EH (cell line): ENCODE data around the gene CAMTA1.
"Not testable (repeated sequence)": the region's sequence is repeated elsewhere in the genome, so short reads cannot be mapped to it uniquely, and the experiment has no call there.

Experiments
- DNase-seq: peaks from one replicate; pipeline ENCODE4 v3.0.0-alpha.2; 2015; ENCODE audit warnings: low read depth

CAMTA1 gene

DNA sequence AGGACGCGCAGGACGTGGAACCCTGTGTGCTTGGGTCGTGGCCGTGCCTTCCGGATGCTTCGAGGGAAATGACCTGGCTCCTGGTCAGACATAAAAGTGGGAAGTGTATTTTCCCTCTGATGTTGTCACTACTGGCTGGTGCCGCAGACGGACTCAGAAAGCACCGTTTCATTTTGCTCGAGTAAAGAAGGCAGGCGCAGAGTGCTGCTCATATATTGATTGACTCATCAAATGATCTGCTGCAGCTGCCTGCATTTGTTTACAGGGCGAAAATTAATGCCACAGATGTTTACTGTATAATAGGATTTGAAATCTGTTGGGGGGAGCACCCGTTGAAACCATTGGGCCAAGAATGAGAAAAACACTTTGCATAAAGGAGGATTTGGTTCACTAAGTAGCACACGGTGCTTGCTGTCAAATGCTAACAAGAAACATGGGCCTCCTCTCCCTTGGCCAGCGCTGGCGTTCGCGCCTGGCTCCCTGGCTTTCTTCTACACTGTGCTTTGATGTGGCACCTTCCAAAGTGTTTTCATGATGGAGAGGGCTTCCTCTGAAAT lies 365.5 kb downstream of the CAMTA1 start:
- no peak for DNase-seq

DNA sequence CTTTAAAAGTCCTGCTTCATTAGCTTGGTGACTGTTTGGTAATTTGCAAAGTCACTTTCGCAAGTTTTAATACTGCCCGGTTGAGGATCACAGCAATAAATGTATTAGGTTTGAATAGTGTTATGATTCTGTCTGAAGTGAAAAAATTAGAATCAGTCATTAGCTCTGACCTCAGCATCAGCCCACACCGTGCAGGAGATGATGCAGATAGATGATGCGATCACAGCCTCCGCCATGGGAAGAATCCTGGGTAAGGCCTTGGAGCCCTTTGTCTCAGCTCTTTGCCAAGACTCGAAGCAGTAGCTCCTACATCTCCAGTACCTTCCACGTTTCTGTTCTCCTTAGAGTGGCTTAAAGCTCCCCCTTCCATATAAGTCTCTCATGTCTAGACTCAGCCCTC lies 366.7 kb downstream of the CAMTA1 start:
- DNase-seq, result no peak

GRCh38 chr1:7152655-7153054 lies 367.4 kb downstream of the CAMTA1 start:
- DNase-seq, result no peak

GRCh38 chr1:7153464-7153863 lies 368.2 kb downstream of the CAMTA1 start:
- no peak for DNase-seq

GRCh38 chr1:7159116-7159781 lies 374.0 kb downstream of the CAMTA1 start:
- no peak for DNase-seq

DNA sequence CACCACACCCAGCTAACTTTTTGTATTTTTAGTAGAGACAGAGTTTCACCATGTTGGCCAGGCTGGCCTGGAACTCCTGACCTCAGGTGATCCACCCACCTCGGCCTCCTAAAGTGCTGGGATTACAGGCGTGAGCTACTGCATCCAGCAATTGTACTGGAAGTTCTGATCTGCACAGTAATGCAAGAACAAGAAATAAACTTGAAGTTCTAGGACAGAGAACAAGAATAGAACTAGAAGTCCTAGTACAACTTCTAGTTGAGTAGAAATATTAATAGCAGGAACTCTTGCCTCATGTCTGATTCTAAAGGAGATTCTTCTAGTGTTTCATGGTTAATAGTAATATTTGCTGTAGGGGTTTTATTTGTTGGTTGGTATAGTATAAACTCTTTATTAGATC lies 383.3 kb downstream of the CAMTA1 start:
- DNase-seq, result not testable (repeated sequence)

DNA sequence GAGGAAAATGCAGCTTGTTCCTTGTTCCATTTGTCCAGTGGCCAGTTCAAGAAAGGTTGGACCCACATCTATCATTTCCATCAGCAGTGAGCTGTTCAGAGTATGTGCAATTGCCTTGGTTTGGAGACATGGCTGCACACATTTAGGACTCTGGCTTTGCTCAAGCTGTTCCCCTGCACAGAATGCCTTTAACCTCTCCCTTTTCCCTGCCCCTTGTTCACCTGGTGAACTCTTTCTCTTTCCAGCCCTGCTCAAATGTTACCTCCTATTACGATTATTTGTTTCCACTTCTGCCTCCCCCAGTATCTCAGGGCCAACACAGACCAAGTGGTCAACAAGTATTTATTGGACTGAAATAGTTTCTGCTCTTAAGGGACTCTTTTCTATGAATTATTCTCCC lies 385.9 kb downstream of the CAMTA1 start:
- no peak for DNase-seq

DNA sequence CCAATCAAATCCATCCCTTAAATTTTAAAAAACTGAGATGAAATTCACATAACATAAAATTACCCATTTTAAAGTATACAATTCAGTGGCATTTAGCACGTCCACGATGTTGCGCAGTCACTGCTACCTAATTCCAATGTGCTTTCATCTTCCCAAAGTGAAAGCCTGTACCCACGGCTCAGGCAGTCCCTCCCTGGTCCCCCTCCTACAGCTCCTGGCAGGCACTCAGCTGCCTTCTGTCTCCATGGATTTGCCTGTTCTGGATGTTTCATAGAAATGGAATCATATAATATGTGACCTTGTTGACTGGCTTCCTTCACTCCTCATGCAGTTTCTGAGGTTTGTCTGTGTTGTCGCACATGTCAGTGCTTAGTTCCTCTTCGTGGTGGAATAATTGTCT lies 386.3 kb downstream of the CAMTA1 start:
- no peak for DNase-seq

DNA sequence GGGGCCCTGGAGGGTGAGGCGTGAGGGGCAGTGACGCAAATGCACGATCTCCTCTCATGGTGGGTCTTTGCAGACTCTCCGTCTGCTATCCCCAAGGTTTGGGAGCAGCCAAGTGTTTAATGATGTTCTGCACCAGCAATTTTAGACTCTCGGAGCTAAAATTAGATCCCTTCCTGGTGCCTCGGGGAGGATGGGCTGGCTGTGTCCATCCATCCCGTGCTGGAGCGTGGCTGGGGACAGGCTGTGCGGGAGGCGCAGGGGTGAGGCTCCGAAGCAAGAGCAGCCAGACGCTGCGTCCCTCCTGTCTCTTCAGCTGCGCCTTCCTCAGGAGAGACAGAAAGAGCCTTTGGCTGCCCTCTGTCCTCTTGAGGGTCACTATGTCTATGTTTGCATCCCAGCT lies 387.6 kb downstream of the CAMTA1 start:
- DNase-seq, result no peak

DNA sequence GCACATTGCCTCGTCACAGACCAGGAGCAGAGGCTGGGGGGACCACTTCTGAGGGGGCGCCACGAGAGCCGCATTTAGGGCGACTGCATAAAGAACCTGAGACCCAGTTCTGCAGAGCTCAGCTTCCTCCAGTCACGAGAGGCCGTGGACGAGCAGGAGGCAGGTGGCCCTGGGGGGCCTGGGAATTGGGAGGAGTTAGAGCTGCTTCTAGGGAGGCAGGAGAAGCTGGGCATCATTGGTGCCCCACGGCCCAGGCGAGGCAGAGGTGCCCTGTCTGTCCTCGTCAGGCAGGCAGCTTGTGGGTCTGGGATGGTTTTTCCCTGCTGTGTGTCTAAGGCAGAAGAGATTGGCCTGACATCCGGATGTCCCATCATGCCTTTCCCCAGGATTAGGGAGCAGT lies 389.3 kb downstream of the CAMTA1 start:
- DNase-seq, result no peak

DNA sequence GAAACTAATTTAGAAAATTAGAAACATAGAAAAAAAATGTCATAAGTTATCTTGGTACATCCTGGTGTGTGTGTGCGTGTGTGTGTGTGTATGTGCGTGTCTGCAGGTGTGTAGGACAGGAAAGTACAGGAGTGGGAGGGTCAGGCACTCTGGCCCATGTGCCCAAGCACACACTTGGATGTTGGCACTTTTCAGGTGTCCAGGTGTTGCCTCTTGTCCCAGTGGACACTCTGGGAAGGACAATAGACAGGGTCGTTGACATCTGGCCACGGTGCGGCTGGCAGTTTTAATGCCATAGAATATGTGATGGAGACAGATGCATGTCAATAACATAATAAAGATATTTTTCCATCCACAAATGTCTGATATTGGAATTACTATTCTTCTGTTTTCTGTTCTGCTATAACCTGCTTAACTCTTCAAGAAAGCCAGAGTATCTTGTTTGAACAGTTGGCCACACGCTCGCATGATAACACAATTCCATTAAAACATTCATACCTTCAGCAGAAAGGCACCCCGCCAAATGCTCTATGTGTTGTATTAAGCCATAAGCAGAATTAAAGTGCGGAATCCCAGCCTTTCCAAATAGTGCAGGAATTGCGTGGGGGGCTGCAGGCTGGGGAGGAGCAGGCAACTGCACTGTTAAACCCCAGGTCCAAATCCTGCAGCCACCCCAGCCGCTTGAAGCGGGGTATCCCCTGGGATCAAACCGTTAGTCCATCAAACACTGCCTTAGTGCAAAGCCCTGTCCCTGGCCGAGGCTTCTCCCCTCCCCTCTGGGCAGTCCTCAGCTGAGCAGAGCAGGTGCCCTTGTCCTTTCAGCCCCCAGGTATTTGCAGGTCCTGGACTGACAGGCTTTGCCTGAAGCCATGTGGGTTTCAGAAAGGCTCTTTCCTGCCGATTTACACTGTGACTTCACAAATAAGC lies 390.0 kb downstream of the CAMTA1 start:
- DNase-seq, result no peak

DNA sequence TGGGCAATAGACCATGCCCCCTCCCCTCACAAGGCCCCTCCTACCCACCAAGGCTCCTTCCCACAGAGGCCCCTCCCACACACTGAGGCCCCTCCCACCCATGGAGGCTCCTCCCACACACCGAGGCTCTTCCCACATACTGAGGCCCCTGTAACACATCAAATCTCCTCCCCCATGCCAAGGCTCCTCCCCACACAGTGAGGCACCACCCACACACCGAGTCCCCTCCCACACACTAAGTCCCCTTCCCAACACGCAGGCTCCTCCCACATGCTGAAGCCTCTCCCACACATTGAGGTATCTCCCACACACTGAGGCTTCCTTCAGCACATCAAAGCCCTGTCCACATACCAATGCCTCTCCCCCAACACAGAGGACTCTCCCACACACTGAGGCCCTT lies 391.8 kb downstream of the CAMTA1 start:
- no peak for DNase-seq

DNA sequence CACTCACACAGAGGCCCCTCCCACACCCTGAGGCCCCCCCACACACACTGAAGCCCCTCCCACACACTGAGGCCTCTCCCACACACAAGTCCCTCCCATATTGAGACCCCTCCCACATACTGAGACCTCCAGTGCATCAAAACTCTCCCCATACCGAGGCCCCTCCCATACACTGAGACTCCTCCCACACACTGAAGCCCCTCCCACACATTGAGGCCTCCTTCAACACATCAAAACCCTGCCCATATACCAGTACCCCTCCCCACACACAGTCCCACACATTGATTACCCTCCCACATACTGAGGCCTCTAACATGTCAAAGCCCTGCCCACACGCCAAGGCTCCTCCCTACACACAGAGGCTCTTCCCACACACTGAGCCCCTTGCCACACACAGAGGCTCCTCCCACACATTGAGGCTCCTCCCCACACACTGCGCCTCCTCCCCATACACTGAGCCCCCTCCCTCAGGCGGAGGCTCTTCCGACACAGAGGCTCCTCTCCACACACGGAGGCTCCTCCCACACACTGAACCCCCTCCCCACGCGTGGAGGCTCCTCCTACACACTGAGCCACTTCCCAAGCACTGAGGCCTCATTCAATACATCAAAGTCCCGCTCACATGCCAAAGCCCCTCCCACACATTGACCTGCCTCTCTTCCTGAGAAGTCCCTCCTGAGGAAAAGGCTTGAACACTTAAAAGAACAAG lies 392.3 kb downstream of the CAMTA1 start:
- DNase-seq, result no peak

DNA sequence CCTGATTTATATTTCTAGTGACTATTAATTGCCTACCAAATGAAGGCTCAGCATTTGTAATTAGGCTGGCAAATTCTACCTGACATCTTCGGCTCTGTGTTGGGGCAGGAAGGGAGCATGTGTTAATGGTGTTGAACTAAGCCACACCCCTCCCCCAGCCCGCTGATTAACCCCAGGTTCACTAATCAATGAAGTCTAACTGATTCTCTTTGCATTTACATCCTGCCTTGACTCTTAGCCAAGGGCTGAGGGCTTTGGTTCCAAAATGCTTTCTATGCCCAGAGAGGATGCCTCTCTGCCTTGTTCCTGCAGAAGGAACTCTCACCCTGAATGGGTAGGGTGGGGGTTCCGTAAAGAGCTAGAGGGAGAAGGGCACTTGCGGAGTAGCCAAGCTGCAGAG lies 393.1 kb downstream of the CAMTA1 start:
- DNase-seq, result no peak

DNA sequence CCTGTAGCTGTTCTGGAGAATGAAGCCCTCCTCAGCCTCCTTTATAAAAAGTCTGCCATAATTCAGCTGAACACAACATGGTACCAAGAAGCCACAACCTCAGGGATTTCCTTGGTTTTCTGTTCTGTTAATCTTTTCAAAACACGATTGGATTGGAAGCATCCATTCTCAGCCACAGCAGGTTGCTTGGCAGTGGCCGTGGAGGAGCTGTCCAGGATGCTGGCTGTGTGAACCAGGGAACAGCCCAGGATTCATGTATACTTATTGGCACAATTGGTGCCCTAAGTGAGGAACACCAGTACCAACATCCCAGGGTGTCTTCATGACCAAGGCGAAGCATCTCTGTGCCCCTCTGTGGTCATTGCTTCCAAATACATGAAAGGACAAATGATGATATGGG lies 393.5 kb downstream of the CAMTA1 start:
- no peak for DNase-seq

- DNase-seq, result no peak
Measured at GRCh38 chr1:7185721-7186120, 400.5 kb downstream of the CAMTA1 start.

DNA sequence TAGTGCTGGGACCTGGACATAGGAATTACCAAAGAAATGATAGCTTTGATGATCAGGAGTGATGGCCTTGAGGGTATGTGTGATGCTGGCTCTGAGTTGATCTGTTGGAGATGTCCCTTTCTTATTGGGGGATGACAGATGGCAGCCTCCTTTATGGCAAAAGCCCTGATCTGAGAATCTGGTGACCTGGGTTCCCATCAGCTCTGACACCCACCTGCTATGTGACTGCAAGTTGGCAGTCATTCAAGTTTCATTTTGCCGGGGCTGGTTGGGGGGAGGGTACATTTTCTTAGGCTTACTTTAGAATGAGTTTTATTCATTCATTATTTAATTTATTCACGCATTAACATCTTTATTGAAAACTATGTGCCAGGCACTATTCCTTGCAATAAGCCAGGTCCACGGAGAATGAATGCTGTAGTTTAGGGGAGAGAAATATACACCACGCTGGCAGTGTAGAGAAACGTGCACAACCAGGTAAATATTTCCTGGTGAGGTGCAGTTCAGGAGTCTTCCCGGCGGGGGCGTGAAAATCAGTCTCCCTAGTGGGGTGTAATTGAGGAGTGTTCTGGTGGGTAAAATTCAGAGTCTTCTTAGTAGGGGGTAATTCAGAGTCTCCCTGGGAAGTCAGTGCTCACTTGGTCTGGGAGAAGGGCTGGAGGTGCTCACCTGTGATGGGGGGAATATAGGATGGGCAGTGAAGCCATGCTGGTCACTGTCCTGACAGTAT lies 401.3 kb downstream of the CAMTA1 start:
- DNase-seq, result no peak

DNA sequence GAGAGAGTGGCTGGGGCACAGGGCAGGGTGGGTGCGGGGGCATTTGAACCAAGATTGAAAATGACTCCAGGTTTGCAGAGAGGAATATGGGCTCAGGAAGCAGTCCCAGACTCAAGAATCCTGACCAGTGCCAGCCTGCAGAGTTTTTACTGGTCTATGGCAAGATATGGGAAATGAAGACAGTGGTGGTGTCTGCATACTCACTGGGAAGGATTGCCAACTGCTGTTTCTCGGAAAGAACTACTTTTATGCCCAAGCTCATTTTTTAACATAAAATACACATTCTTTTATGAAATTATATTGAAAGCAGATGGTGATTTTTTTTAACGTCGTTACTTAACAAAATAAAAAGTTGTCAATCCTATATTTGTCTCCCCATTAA lies 401.8 kb downstream of the CAMTA1 start:
- no peak for DNase-seq

GRCh38 chr1:7190261-7190660 lies 405.0 kb downstream of the CAMTA1 start:
- DNase-seq, result no peak

DNA sequence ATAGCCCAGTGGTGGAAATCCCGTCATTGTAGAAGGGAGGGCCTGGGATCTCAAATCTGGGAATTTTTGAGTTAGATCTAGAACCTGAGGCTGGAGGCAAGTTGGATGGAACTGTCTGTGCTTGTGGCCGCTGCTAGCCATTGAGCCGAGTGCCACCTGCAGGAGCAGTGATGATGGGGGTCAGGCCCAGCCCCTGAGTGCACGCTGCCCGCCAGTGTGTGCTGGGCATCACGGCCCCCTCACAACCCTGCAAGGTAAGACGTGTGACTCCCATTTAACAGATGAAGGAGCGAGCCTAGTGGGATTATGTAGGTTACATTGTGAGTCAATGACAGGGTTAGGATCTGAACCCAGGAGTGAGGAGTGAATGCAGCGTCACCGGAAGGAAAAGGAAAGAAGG lies 407.2 kb downstream of the CAMTA1 start:
- no peak for DNase-seq

DNA sequence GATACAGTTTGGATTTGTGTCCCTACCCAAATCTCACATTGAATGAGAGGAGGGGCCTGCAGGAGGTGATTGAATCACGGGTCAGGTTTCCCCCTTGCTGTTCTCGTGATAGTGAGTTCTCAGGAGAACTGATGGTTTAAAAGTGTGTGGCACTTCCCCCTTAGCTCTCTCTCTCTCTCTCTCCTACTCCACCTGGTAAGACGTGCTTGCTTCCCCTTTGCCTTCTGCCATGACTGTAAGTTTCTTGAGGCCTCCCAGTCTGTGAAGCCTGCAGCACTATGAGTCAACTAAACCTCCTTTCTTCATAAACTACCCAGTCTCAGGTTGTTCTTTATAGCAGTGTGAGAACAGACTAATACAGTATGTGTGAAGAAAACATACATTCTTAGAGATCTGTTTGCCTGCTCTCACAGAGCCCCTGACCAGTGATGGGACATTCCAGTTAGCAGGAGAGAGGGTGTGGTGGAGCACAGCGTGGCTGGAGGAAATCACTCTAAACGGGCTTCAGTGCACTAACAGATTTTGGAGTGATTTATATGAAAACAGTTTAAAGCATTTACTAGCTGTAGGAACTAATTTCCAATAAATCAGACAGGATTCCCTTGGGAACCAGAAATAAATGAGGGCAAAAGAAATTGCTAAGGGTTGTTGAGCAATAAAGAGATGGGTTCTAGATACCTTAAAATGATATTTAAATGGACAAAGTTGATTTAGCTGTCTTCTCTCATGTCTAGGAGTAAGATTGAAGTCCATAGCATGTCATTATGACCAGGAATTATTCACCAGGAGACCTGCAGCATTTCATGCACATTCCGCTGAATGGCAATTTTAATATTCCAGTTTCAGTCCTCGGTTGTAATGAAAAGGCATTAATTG lies 411.0 kb downstream of the CAMTA1 start:
- no peak for DNase-seq
